NCI-H2029 treated with DMSO at 0.1 percent for 48 hours (cell line): ENCODE results near the gene SMYD3.
"Not testable (repeated sequence)": the region's sequence is repeated elsewhere in the genome, so short reads cannot be mapped to it uniquely, and the experiment has no call there.

ENCODE experiments used
- DNase-seq: peaks from one replicate; lab custom pipeline; 2025; lab: John Stamatoyannopoulos, UW

The SMYD3 gene

DNA sequence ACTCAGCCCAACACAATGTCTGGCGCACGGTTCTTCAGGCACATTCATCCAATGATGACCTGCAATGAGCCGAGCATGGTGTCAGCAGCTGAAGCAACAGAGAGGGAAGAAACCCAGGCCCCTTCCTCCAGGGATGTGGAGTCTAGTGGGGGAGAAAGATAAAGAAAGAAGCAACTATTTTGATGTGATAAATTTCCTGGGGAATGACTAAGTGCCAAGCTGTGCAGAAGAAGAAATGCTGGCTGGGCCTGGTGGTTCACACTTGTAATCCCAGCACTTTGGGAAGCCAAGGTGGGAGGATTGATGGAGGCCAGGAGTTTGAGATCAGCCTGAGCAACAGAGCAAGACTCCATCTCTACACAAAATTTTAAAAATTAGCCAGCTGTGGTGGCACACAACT lies 790.5 kb downstream of the SMYD3 start:
- no peak for DNase-seq

DNA sequence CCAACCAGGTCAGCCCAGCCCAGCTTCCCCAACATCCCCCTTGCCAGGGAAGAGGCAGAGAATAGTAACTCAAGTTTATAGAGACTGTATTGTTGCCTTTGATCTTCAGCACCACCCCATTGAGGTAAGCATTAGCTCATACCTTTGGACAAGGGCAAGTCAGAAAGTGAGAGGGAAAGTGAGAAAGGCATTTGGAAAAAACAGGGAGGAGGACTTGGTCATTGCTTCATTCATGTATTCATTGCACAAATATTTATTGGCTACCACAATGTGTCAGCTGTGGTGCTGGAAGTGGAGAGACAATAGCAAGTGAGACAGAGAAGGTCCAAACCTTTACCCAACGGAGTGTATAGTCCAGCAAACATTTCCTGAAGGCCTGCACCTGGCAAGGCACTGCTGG lies 791.1 kb downstream of the SMYD3 start:
- DNase-seq: no peak

- DNase-seq: no peak
Observed at GRCh38 chr1:245715291-245715701, 791.8 kb downstream of the SMYD3 start.

- DNase-seq: not testable (repeated sequence)
Observed at GRCh38 chr1:245714027-245714426, 793.1 kb downstream of the SMYD3 start.

- DNase-seq: no peak
Observed at GRCh38 chr1:245710961-245711903, 795.8 kb downstream of the SMYD3 start.

GRCh38 chr1:245707941-245708340 lies 799.1 kb downstream of the SMYD3 start:
- DNase-seq: no peak

- DNase-seq: no peak
Observed at GRCh38 chr1:245704765-245705164, 802.3 kb downstream of the SMYD3 start.

DNA sequence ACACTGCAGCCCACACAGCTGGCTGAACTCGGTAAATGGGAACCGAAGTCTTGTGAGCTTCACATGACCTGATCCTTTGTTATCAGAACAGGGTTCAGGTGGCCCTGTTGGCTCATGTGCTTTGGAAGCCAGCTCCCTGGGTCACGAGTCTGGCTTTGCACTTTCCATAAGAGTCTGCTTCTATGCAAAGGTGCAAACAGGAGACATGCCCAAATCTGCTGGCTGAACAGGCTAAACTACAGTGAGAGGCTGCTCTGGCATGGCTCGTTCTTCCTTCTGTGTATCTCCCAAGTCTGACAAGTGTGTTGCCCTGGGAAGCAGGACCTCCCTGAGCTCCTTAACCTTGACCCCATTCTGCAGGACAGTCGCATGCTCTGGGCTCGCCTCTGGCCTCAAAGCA lies 802.7 kb downstream of the SMYD3 start:
- DNase-seq: no peak

GRCh38 chr1:245702346-245702745 lies 804.7 kb downstream of the SMYD3 start:
- DNase-seq: no peak

DNA sequence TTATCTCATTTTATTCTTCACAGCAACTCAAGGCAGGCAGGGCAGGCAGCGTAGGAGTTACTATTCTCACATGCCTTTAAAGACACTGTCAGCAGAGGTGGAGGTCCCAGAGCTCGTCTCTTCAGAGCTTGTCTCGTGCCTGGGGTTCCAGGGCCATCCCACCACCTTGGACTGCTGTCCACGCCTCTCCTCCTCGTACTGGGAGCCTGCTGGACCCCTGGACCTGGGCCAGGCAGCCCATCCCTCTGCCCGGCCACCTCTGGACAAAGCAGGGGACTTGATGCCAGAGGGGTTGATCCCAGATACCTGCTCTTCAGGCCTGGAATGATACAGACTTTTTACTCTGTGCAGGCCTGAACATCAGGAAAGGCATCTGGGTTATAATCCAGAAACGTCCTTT lies 805.4 kb downstream of the SMYD3 start:
- DNase-seq: no peak

- no peak for DNase-seq
Observed at GRCh38 chr1:245700631-245701030, 806.4 kb downstream of the SMYD3 start.
